Measurements from ENCODE around the gene SLU7.

SLU7 gene

GRCh38 chr5:160395111-160395510 is 23.8 kb downstream of the SLU7 start:
- no peak overlapping the region for H3K4me3 ChIP-seq (ENCODE audit: low read depth in 1 of 2, low read length in 2 of 2)

GRCh38 chr5:160390787-160391696 is 27.8 kb downstream of the SLU7 start:
- Histone ChIP-seq H3K27ac (ENCODE audit: low read length) (no peak overlapping the region), H3K27me3 (ENCODE audit: insufficient read depth, low read length, poor library complexity) (no peaks in the 10 kb centered on the region), H3K4me2 (ENCODE audit: insufficient read depth, low read length) (no peak overlapping the region), H3K79me2 (ENCODE audit: insufficient read depth, low read length) (0 out of 2 replicates have a peak, but pooled peaks cover 4% of the 10 kb centered on the region), H3K36me3 (ENCODE audit: insufficient read depth, low read length) (peaks cover 8% of the 10 kb centered on the region), H3K9me3 (ENCODE audit: insufficient read depth, low read length, severe bottlenecking) (peaks cover 8% of the 10 kb centered on the region), H3K9ac (ENCODE audit: low read depth, low read length) (no peak overlapping the region), H2AFZ (ENCODE audit: low read depth, low read length) (no peak overlapping the region), H3K4me1 (ENCODE audit: insufficient read depth, low read length) (no peaks in the 10 kb centered on the region), H4K20me1 (ENCODE audit: insufficient read depth, low read length) (no peaks in the 10 kb centered on the region), H3K4me3 (ENCODE audit: low read depth in 1 of 2, low read length in 2 of 2) (no peak overlapping the region)
- DNase-seq (no peak), ATAC-seq (ENCODE audit: insufficient read depth, low read depth) (peak; percentile 56; the same call in 2 of the 3 replicates)
- TF ChIP-seq EZH2 (IDR thresholded peaks at IDR 0.05; ENCODE audit: borderline replicate concordance, low read depth, low read length, severe bottlenecking), result no peak
- peak; percentile 53 for TF ChIP-seq CTCF (IDR thresholded peaks at IDR 0.05; ENCODE audit: borderline replicate concordance, extremely low read depth, low read length, poor library complexity, severe bottlenecking)

More at GRCh38 chr5:160395111-160395510, 23.8 kb downstream of the SLU7 start:
- no peak for TF ChIP-seq CTCF (IDR thresholded peaks at IDR 0.05; ENCODE audit: borderline replicate concordance, extremely low read depth, low read length, poor library complexity, severe bottlenecking)
- no peak for TF ChIP-seq EZH2 (IDR thresholded peaks at IDR 0.05; ENCODE audit: borderline replicate concordance, low read depth, low read length, severe bottlenecking)
- H3K4me2 ChIP-seq (ENCODE audit: insufficient read depth, low read length), result no peak overlapping the region
- H3K9ac ChIP-seq (ENCODE audit: low read depth, low read length), result no peak overlapping the region
- H4K20me1 ChIP-seq (ENCODE audit: insufficient read depth, low read length), result no peaks in the 10 kb centered on the region
- no peaks in the 10 kb centered on the region for H3K27me3 ChIP-seq (ENCODE audit: insufficient read depth, low read length, poor library complexity)
- ATAC-seq (ENCODE audit: insufficient read depth, low read depth), result no peak
- peaks cover 8% of the 10 kb centered on the region; the same call in 1 of the 2 replicates for H3K36me3 ChIP-seq (ENCODE audit: insufficient read depth, low read length)
- H3K27ac ChIP-seq (ENCODE audit: low read length), result no peak overlapping the region
- H3K4me1 ChIP-seq (ENCODE audit: insufficient read depth, low read length), result peaks cover 25% of the 10 kb centered on the region
- peaks cover 35% of the 10 kb centered on the region for H3K79me2 ChIP-seq (ENCODE audit: insufficient read depth, low read length)
- H2AFZ ChIP-seq (ENCODE audit: low read depth, low read length), result no peak overlapping the region
- no peak for DNase-seq
- no peaks in the 10 kb centered on the region for H3K9me3 ChIP-seq (ENCODE audit: insufficient read depth, low read length, severe bottlenecking)

- Histone ChIP-seq H3K79me2 (ENCODE audit: insufficient read depth, low read length) (no peaks in the 10 kb centered on the region), H3K27me3 (ENCODE audit: insufficient read depth, low read length, poor library complexity) (no peaks in the 10 kb centered on the region), H3K4me1 (ENCODE audit: insufficient read depth, low read length) (no peaks in the 10 kb centered on the region), H3K27ac (ENCODE audit: low read length) (no peak overlapping the region), H2AFZ (ENCODE audit: low read depth, low read length) (no peak overlapping the region), H3K4me3 (ENCODE audit: low read depth in 1 of 2, low read length in 2 of 2) (no peak overlapping the region), H3K9ac (ENCODE audit: low read depth, low read length) (no peak overlapping the region), H3K4me2 (ENCODE audit: insufficient read depth, low read length) (no peak overlapping the region), H3K9me3 (ENCODE audit: insufficient read depth, low read length, severe bottlenecking) (peaks cover 8% of the 10 kb centered on the region), H3K36me3 (ENCODE audit: insufficient read depth, low read length) (no peaks in the 10 kb centered on the region; the same call in 1 of the 2 replicates), H4K20me1 (ENCODE audit: insufficient read depth, low read length) (no peaks in the 10 kb centered on the region)
- TF ChIP-seq CTCF (IDR thresholded peaks at IDR 0.05; ENCODE audit: borderline replicate concordance, extremely low read depth, low read length, poor library complexity, severe bottlenecking), result no peak
- no peak for DNase-seq
- no peak for ATAC-seq (ENCODE audit: insufficient read depth, low read depth)
Measured at GRCh38 chr5:160387445-160387844, 31.4 kb downstream of the SLU7 start.
